Hepatic stellate cell (primary cell): Measurements from ENCODE around the gene ICA1.
"Not testable (repeated sequence)": the region's sequence is repeated elsewhere in the genome, so short reads cannot be mapped to it uniquely, and the experiment has no call there.

Experiments used
- DNase-seq: peaks from one replicate; pipeline ENCODE4 v3.0.0; 2011; ENCODE audit warnings: low spot score

ICA1 gene

GRCh38 chr7:8260871-8261694 lies 884 bp downstream of the ICA1 start:
- DNase-seq: peak; percentile 8

DNA sequence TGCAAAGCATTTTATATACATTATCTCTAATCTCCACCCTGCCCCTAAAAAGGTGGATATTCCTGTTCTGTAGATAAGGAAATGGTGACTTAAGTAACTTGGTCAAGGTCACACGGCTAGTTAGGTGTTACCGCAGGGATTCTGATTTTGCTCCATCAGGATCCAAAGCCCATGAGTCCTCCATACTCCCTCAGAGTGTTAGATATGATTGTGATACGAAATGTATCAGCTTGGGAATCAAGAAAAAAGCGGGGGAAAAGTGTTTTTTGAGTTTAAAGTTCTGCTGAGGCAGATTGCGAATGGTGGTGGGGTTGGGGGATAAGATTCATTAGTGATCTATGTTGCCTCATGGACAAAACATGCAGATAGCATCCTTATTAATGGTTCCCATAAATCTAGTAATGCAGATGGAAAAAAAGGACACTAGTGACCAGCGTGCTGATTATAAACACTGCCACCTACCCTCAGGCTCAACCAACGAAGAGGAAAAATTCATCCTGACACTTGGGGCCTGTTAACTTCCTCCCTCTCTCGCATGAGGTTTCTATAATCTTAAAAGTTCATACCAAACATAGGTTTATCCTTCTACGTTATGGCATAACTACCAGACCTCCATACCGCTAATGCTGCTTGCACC lies 2.3 kb downstream of the ICA1 start:
- DNase-seq: no peak

DNA sequence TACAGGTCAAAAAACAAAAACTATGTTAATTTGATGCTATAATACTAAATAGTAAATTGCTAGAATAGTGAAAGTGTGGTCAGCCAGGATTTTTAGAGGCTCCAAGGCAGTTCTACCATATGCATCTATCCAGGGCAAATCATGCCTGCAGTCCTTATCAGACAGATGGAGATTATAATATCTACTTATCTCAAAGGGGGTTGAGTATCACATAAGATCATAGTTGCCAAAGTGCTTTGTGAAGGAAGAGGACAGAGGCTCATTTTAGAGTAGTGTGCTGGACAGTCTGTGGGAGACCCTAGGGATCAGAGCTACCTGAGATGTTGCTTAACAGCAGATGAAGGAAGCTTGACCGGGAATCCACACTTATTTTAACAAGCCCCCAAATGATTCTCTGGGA lies 3.2 kb downstream of the ICA1 start:
- DNase-seq: no peak

DNA sequence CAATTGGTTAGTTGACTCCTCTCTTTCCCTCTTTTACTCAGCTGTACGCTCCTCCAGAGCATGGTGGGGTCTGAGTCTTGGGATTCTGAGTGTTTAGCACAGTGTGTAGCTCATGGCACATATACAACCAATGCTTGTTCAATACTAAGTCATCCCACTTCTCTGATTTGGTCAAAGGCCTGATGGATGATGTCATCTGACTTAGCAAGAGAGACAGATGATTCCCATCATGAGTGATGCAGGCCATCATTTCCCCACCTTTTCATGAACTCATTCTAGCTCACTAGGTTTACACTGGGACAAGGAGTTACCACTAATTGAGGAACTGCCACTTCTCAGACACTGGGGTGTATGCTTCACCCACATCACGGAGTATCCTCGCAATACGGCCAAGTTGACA lies 3.8 kb downstream of the ICA1 start:
- no peak for DNase-seq

DNA sequence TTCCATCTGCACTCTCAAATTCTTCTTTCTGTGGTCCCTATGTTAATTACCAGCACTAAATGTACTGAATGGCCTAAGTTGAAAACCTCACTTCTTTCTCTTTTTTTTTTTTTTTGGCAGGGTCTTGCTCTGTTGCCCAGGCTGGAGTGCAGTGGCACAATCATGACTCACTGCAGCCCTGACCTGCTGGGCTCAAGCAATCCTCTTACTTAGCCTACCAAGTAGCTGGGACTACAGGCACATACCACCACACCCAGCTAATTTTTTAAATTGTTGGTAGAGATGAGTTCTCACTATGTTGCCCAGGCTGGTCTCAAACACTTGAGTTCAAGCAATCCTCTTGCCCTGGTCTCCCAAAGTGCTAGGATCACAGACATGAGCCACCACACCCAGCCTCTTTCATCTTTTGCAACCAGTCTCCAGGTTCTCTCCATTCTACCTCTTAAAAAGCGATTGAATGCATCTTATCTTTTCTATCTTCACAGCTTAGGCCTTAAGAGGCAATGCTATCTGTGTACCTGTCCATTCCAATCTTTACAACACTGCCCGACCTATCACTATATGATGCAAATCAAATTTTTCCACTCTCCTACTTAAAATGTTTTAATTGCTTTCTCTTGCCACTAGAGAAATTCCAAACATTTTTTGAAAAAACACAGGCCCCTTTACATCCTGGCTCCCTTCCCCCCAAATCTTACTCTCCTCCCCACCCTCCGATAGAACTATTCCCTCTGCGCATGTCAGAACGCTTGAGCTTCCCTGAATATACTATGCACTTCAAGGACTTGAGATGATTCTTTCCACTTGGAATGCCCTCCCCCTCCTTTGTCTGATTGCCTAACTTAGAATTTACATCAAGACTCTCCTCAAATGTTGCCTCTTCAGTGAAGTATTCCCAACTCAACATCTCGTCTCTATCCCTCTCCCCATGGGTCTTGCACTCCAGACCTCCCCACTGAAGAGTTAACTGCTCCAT lies 6.0 kb downstream of the ICA1 start:
- no peak for DNase-seq

DNA sequence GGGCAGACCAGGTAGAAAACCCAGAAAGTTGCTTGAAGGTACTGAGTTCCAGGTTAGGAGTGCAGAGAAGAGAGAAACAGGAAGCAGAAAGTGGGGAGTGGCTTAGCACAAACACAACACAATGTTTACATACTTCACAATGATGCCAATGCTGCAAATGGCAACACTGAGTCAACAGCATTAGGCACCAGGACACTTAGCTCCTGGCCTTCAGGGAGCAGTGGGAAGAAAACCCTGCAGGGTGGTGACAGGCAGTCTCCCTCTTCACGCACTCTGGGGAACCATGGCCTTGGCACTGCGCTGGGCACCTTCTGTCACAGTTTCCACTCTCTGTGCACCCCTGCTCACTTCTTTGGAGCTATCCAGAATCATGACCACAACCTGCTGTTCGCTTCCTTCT lies 7.3 kb downstream of the ICA1 start:
- no peak for DNase-seq

DNA sequence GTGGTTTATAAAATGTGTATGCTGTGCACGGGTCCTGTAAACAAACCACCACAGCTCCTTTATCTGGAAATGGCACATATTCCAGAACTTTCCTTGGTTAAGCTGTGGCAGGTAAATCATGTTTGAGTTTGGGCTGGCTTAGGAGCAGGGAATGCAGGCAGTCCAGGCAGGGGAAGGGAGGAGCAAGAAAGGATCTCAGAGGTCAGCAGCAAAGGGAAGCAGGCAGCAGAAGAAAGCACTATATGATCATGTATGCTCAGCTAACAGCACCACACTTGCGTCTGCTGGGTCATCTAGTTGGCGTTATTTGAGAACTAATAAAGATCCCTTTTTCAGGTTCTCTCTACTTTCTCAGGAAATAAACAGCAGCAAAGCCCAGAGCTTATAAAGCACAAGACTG lies 7.8 kb downstream of the ICA1 start:
- no peak for DNase-seq

DNA sequence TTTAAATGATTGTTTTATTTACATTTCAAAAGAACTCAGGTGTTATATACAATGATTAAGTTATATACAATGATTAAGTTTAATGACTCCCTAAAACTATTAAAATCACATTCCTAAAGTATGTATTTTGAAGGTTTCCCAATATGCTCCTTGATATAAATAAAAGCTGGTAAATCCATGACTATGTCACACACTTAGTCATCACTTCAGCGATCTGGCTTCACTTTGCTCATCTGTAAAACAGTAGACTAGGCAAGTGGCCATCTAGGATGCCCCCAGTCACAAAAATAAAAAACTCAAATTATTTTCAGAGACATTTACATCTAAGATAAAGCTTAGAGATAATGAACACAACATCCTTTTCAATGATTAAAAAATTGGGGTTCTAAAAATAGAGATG lies 10.8 kb downstream of the ICA1 start:
- DNase-seq: no peak

DNA sequence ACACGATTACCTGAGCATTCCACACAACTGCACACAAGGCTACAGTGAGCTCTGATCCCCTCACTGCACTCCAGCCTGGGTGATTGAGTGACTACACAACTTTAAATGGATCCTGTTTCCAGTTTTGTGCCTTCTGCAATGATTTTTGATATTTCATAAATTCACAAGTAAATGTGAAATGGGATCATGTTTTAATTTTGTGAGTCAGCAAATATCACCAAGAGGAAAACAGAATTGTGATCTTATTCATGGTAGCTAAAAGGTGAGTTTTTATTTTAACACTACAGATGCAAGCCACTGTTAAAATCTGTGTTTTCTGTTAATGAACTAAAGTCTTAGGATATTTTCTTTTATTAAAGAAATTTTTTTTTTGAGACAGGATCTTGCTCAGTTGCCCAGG lies 11.4 kb downstream of the ICA1 start:
- no peak for DNase-seq

DNA sequence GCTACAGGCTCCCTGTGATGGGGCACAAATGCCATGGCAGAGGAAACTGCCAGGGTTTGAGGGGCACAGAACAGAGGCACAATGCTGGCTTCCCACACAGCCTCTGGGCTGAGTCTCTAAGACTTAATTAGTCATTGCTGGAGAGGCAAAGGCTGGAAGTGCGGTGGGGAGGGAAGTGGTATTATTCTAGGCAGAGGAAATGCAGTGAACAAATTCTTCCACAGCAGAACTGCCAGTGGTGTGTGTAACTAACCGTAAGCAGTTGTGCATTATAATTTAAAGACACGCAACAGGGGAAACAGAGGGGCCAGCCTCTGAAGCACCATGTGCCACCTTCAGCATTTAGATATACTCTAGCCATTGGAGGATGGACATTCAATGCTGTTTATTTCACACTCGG lies 12.8 kb downstream of the ICA1 start:
- no peak for DNase-seq

- no peak for DNase-seq
Measured at GRCh38 chr7:8246020-8246419, 15.9 kb downstream of the ICA1 start.

- DNase-seq: not testable (repeated sequence)
Measured at GRCh38 chr7:8245032-8245431, 16.9 kb downstream of the ICA1 start.

- not testable (repeated sequence) for DNase-seq
Measured at GRCh38 chr7:8243059-8243458, 18.9 kb downstream of the ICA1 start.

DNA sequence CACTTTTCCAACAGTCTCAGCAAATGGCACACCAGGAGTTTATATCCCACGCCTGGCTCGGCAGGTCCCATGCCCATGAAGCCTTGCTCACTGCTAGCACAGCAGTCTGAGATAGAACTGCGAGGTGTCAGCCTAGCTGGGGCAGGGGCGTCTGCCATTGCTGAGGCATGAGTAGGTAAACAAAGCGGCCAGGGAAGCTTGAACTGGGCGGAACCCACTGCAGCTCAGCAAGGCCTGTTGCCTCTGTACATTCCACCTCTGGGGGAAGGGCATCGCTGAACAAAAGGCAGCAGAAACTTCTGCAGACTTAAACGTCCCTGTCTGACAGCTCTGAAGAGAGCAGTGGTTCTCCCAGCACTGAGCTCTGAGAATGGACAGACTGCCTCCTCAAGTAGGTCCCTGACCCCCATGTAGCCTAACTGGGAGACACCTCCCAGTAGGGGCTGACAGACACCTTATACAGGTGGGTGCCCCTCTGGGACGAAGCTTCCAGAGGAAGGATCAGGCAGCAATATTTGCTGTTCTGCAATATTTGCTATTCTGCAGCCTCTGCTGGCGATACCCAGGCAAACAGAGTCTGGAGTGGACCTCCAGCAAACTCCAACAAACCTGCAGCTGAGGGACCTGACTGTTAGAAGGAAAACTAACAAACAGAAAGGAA lies 22.1 kb downstream of the ICA1 start:
- not testable (repeated sequence) for DNase-seq

DNA sequence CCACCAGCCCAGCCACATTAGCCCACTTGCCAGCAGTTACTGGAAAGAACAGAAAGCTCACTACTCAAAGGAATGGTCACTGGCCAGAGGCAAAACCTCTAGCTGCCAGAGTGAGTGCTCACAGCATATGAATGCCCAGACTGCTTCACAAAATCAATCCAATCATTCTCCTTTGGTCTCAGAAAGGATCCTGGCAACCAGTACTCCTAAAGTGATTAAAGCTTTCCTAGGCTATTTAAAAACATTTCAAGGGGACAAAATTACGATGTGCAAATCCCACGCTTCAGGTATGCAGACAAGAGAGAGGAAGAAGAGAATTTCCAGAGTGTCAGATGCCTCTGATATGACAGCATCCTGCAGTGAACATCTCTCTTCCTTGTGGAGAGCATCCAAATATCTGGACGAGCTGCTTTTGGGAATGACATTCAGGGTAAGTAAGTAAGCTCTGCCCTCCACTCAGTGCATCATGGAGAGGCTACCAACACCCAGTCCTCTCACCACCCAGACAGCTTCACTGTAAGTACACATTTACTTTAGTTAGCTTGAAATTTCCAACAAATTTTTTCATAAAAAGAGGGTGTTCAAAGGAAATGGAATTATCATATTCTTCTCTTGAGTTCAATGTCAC lies 25.1 kb downstream of the ICA1 start:
- DNase-seq: no peak

GRCh38 chr7:8232999-8233847 lies 28.7 kb downstream of the ICA1 start:
- DNase-seq: no peak

DNA sequence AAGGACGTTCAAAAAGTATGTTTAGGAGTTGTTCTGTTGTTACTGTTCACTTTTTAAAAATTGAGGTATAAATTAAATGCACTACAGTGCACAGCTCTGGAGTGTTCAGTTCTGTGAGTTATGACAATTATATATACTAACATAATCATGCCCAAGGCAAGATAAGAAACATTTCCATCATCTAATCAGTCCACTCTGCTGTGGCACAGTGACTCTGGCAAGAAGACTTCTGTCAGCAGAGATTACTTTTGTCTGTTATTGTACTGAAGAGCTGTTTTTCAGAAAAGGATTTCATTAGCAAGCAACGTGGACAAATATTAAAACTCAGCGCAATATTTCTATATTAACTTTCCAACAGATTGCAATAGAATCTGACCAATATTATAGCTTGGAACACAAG lies 32.0 kb downstream of the ICA1 start:
- no peak for DNase-seq

DNA sequence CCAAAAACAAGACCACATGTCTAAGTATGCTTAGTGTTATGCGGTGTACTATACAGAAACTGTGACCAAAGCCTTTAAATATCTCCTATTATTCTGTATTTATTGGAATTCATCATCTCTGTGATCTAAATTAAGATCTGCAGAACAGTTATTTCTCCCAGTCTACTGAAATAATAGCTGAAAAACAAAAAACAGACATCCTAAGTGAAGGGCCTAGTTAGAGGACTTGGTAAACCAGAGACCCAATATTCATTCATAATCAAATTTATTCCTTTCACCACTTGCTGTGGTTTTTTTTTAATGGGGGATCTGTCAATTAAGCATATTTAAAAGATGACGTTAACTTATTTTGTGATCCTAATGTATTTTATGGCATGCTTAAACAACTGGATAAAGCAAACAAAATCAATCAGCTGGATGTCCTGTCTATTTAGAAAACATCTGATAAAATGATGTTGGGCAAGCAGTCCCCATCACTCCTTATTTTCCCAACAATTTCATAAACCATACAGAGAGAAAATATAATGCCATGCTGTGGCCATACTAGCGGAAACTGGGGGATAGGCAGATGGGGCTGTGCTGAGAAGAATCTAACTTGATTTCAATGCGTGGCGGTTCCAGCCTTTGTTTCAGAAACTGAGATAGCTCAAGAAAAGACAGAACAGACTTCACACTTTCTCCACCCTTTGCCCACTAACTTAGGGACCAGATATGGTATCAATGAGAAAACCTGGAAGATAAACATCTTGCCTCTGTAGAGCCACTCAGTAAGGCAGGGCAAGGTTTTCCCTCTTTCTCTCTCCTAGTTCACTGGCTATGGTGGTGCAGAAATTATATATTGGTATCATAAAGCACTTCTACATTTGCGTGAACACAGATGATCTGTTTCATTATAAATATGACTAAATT lies 32.9 kb downstream of the ICA1 start:
- DNase-seq: no peak

GRCh38 chr7:8228068-8228467 lies 33.9 kb downstream of the ICA1 start:
- no peak for DNase-seq

- no peak for DNase-seq
Measured at GRCh38 chr7:8227261-8227660, 34.7 kb downstream of the ICA1 start.
